Panc1 (cell line): ENCODE measurements around the gene SFSWAP. TPM values are rescaled to one million over a fixed set of nuclear protein-coding genes. Genes with fewer than 3 reads are reported as not detected.
"Not testable (repeated sequence)": the region's sequence is repeated elsewhere in the genome, so short reads cannot be mapped to it uniquely, and the experiment has no call there.

ENCODE experiments used
- ATAC-seq: fragments of 200-7000 bp; cut with Tn5 transposase; 2 replicates; pipeline ENCODE4 v1.9.1; 2020; ENCODE audit warnings: mild to moderate bottlenecking, moderate library complexity
- BruUV-seq: library from RNA; stranded (reverse); fragments of 400-500 nt; replicated peaks from 2 replicates; lab custom pipeline; 2021; lab: Mats Ljungman, UMichigan
- CTCF ChIA-PET: fragments of 300-600 bp; sonication (Branson Sonifier 250); formaldehyde crosslinking; loops from one replicate; lab custom pipeline; 2022; ENCODE audit warnings: antibody characterized with exemption; lab: Charles Lee
- POLR2A ChIA-PET: fragments of 300-600 bp; sonication (Branson Sonifier 250); formaldehyde crosslinking; loops from one replicate; lab custom pipeline; 2022; ENCODE audit warnings: antibody characterized with exemption; lab: Charles Lee
- DNase-seq: peaks from one replicate; pipeline ENCODE4 v3.0.0-alpha.2; 2010; ENCODE audit warnings: low read depth, low spot score
- H3K27ac ChIP-seq: 2 replicates; pipeline ENCODE4 v1.5.1; 2011; ENCODE audit warnings: mild to moderate bottlenecking, low read length, inconsistent platforms
- H3K27me3 ChIP-seq: fragments of 200-500 bp; sonication (Bioruptor generic); 2 replicates; pipeline ENCODE4 v1.6.0; 2014; ENCODE audit warnings: low read length, inconsistent platforms; ENCODE audit not compliant: control insufficient read depth, insufficient read depth
- H3K36me3 ChIP-seq: fragments of 200-500 bp; sonication (Bioruptor generic); 2 replicates; pipeline ENCODE4 v1.5.1; 2014; ENCODE audit warnings: inconsistent platforms, mild to moderate bottlenecking, low read length, moderate library complexity; ENCODE audit not compliant: control insufficient read depth, insufficient read depth
- H3K4me1 ChIP-seq: 2 replicates; pipeline ENCODE4 v1.5.1; 2011; ENCODE audit warnings: inconsistent platforms, mild to moderate bottlenecking, low read length, moderate library complexity; ENCODE audit not compliant: control insufficient read depth, insufficient read depth
- H3K4me3 ChIP-seq, 2 experiments: 2 replicates each; pipeline ENCODE4 v1.5.1; 2011 to 2012; ENCODE audit warnings: low read depth in 2 of 2, low read length in 2 of 2, mild to moderate bottlenecking in 2 of 2, inconsistent platforms in 1 of 2, moderate library complexity in 1 of 2
- H3K9me3 ChIP-seq: fragments of 200-500 bp; sonication (Bioruptor generic); 2 replicates; pipeline ENCODE4 v1.5.1; 2014; ENCODE audit warnings: low read depth, mild to moderate bottlenecking, inconsistent platforms, low read length, moderate library complexity; ENCODE audit not compliant: control insufficient read depth, insufficient read depth
- POLR2AphosphoS5 ChIP-seq: IDR thresholded peaks from 2 replicates; pipeline ENCODE4 v1.6.1; 2012; ENCODE audit warnings: mild to moderate bottlenecking, low read depth, low read length, moderate library complexity
- SIN3A ChIP-seq: IDR thresholded peaks from 2 replicates; pipeline ENCODE4 v1.6.1; 2012; ENCODE audit warnings: low read depth, mild to moderate bottlenecking, low read length, moderate library complexity, borderline replicate concordance; ENCODE audit not compliant: insufficient read depth
- TCF7L2 ChIP-seq: IDR thresholded peaks from 2 replicates; pipeline ENCODE4 v1.6.1; 2011; ENCODE audit warnings: mild to moderate bottlenecking, low read depth, low read length, inconsistent platforms
- in situ Hi-C: cut with HindIII; loops from 2 replicates; pipeline ENCODE4 v1.10.0; 2016; ENCODE audit warnings: low sequenced_read_pairs, low pct_unique_long_range_greater_than_20kb
- intact Hi-C: fragments of 100-400 bp; cut with micrococcal nuclease; formaldehyde crosslinking; loops from one replicate; pipeline ENCODE4 v1.10.0; 2022; ENCODE audit not compliant: unreplicated experiment
- total RNA-seq: library from RNA; stranded (reverse); gene quantifications from one replicate; pipeline ENCODE4 v1.2.1, GENCODE V29; 2021; ENCODE audit not compliant: unreplicated experiment
- TF ChIP-seq, protein P1 (sequence below): fragments of 450-650 bp; IDR thresholded peaks from 2 replicates; pipeline ENCODE4 v1.5.1; 2017; ENCODE audit warnings: mild to moderate bottlenecking
- TF ChIP-seq, protein P2 (sequence below), 2 experiments: IDR thresholded peaks; 2 replicates each; pipeline ENCODE4 v1.6.1; 2011 to 2012; ENCODE audit warnings: low read depth in 2 of 2, control low read depth in 1 of 2, low read length in 1 of 2, mild to moderate bottlenecking in 1 of 2, moderate library complexity in 1 of 2; ENCODE audit not compliant: insufficient read depth in 1 of 2

The SFSWAP gene
- total RNA-seq, 1 experiment from 2014 or later = 41.6 TPM

DNA sequence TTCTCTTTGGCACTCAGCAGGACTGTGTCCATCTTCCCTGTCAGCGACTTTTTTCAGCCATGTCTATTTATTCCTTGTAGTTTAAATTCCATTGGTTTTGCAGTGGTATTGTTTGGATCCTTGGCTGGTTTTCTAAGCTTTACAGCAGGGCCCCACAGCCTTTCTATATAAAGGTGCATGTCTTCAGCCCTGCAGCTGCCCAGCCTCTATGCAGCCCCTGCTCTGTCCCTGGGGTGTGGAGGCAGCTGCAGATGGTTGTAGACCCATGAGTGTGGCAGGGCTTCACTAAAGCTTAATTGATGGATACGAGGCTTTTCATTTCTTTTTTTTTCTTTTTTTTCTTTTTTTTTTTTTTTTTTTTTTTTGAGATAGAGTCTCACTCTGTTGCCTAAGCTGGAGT is 29.7 kb downstream of the SFSWAP start:
- ChIA-PET CTCF (interaction anchor here (0.7 kb wide), 1 partner anchor 177 kb away, joined by 4 read pairs; no protein-coding TSS in a partner anchor), POLR2A (no interaction called here)
- no peak for ATAC-seq

DNA sequence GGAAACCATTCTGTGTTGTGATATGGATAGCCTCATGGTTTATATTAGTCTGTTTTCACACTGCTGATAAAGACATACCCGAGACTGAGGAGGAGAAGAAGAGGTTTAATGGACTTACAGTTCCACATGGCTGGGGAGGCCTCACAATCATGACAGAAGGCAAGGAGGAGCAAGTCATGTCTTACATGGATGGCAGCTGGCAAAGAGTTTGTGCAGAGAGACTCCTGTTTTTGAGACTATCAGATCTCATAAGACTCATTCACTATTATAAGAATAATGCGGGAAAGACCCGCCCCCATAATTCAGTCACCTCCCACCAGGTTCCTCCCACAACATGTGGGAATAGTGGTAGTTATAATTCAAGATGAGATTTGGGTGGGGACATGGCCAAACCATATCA is 31.9 kb downstream of the SFSWAP start:
- intact Hi-C loops, DNase-seq, H3K4me1 ChIP-seq, H3K9me3 ChIP-seq, ATAC-seq, H3K27ac ChIP-seq, H3K27me3 ChIP-seq, in situ Hi-C loops, H3K4me3 ChIP-seq, CTCF ChIA-PET, POLR2A ChIA-PET, BruUV-seq: not testable (repeated sequence)
- peaks cover 11% of the 10 kb centered on the region for H3K36me3 ChIP-seq

More for the DNA sequence above, 29.7 kb downstream of the SFSWAP start:
- TF ChIP-seq SIN3A (no peak), TCF7L2 (no peak), POLR2AphosphoS5 (no peak)
- TF ChIP-seq, protein P1, sequence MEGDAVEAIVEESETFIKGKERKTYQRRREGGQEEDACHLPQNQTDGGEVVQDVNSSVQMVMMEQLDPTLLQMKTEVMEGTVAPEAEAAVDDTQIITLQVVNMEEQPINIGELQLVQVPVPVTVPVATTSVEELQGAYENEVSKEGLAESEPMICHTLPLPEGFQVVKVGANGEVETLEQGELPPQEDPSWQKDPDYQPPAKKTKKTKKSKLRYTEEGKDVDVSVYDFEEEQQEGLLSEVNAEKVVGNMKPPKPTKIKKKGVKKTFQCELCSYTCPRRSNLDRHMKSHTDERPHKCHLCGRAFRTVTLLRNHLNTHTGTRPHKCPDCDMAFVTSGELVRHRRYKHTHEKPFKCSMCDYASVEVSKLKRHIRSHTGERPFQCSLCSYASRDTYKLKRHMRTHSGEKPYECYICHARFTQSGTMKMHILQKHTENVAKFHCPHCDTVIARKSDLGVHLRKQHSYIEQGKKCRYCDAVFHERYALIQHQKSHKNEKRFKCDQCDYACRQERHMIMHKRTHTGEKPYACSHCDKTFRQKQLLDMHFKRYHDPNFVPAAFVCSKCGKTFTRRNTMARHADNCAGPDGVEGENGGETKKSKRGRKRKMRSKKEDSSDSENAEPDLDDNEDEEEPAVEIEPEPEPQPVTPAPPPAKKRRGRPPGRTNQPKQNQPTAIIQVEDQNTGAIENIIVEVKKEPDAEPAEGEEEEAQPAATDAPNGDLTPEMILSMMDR = no peak
- TF ChIP-seq, protein P2, sequence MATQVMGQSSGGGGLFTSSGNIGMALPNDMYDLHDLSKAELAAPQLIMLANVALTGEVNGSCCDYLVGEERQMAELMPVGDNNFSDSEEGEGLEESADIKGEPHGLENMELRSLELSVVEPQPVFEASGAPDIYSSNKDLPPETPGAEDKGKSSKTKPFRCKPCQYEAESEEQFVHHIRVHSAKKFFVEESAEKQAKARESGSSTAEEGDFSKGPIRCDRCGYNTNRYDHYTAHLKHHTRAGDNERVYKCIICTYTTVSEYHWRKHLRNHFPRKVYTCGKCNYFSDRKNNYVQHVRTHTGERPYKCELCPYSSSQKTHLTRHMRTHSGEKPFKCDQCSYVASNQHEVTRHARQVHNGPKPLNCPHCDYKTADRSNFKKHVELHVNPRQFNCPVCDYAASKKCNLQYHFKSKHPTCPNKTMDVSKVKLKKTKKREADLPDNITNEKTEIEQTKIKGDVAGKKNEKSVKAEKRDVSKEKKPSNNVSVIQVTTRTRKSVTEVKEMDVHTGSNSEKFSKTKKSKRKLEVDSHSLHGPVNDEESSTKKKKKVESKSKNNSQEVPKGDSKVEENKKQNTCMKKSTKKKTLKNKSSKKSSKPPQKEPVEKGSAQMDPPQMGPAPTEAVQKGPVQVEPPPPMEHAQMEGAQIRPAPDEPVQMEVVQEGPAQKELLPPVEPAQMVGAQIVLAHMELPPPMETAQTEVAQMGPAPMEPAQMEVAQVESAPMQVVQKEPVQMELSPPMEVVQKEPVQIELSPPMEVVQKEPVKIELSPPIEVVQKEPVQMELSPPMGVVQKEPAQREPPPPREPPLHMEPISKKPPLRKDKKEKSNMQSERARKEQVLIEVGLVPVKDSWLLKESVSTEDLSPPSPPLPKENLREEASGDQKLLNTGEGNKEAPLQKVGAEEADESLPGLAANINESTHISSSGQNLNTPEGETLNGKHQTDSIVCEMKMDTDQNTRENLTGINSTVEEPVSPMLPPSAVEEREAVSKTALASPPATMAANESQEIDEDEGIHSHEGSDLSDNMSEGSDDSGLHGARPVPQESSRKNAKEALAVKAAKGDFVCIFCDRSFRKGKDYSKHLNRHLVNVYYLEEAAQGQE (IDR thresholded peaks at IDR 0.05; ENCODE audit: insufficient read depth in 1 of 2, low read depth in 2 of 2, low read length in 1 of 2) = no peak
- BruUV-seq = no TSS peak
- Histone ChIP-seq H3K27me3 (no peaks in the 10 kb centered on the region), H3K27ac (no peak overlapping the region), H3K9me3 (no peaks in the 10 kb centered on the region), H3K36me3 (peaks cover 11% of the 10 kb centered on the region), H3K4me3 (no peak overlapping the region), H3K4me1 (peaks cover 17% of the 10 kb centered on the region)
- intact Hi-C loops (no loop called here), in situ Hi-C loops (no loop called here)
- DNase-seq = no peak

DNA sequence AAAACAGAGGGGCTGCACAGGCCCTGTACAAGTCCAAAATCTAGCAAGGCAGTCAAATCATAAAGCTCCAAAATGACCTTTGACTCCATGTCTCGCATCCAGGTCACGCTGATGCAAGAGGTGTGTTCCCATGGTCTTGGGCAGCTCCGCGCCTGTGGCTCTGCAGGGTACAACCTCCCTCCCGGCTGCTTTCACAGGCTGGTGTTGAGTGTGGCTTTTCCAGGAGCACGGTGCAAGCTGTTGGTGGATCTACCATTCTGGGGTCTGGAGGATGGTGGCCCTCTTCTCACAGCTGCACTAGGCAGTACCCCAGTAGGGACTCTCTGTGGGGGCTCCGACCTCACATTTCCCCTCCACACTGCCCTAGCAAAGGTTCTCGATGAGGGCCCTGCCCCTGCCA is 32.5 kb downstream of the SFSWAP start:
- H3K36me3 ChIP-seq, intact Hi-C loops, CTCF ChIA-PET, H3K9me3 ChIP-seq, POLR2A ChIA-PET, H3K4me3 ChIP-seq, in situ Hi-C loops, DNase-seq, H3K27me3 ChIP-seq, BruUV-seq, ATAC-seq, H3K27ac ChIP-seq, H3K4me1 ChIP-seq: not testable (repeated sequence)

DNA sequence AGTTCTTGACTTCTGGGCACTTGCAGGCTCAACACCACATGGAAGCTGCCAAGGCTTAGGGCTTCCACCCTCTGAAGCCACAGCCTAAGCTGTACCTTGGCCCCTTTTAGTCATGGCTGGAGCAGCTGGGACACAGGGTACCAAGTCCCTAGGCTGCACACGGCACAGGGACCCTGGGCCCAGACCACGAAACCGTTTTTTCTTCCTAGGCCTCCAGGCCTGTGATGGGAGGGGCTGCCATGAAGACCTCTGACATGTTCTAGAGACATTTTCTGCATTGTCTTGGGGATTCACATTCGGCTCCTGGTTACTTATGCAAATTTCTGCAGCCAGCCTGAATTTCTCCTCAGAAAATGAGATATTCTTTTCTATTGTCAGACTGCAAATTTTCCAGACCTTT is 33.0 kb downstream of the SFSWAP start:
- BruUV-seq, POLR2A ChIA-PET, H3K27me3 ChIP-seq, ATAC-seq, intact Hi-C loops, CTCF ChIA-PET, H3K4me3 ChIP-seq, in situ Hi-C loops, H3K9me3 ChIP-seq, H3K27ac ChIP-seq, H3K36me3 ChIP-seq, H3K4me1 ChIP-seq, DNase-seq: not testable (repeated sequence)

DNA sequence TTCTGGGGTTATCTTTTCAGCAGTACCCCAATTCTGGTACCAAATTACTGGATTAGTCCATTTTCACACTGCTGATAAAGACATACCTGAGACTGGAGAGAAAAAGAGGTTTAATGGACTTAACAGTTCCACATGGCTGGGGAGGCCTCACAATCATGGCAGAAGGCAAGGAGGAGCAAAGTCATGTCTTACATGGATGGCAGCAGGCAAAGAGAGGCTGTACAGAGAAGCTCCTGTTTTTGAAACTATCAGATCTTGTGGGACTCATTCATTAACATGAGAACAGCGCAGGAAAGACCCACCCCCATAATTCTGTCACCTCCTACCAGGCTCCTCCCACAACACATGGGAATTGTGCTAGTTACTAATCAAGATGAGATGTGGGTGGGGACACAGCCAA is 33.8 kb downstream of the SFSWAP start:
- CTCF ChIA-PET, H3K27ac ChIP-seq, H3K36me3 ChIP-seq, DNase-seq, H3K4me1 ChIP-seq, in situ Hi-C loops, BruUV-seq, POLR2A ChIA-PET, H3K27me3 ChIP-seq, ATAC-seq, H3K9me3 ChIP-seq, intact Hi-C loops, H3K4me3 ChIP-seq: not testable (repeated sequence)
